SK-N-SH (cell line): ENCODE measurements around the gene TNFSF11. TPM values are rescaled to one million over a fixed set of nuclear protein-coding genes. Genes with fewer than 3 reads are reported as not detected.

Experiments
- CTCF ChIA-PET: fragments of 300-600, 350-600 bp; formaldehyde crosslinking; extraction: SDS; loops from one replicate; lab custom pipeline; 2021; lab: Yijun Ruan, JAX
- POLR2A ChIA-PET: fragments of 350-600 bp; sonication (Branson Sonifier 250); formaldehyde crosslinking; extraction: SDS; loops from one replicate; lab custom pipeline; 2020; ENCODE audit warnings: antibody characterized with exemption, inconsistent platforms; lab: Yijun Ruan, JAX
- DNase-seq: peaks from one replicate; pipeline ENCODE4 v3.0.0; 2012
- H2AFZ ChIP-seq: fragments of 200-600 bp; sonication (generic); 2 replicates; pipeline ENCODE4 v1.8.1; 2016; ENCODE audit warnings: antibody characterized with exemption, mild to moderate bottlenecking, low read depth
- H3F3A ChIP-seq: fragments of 200-600 bp; sonication (generic); replicated peaks from 2 replicates; pipeline ENCODE3; 2016; ENCODE audit warnings: antibody characterized with exemption, mild to moderate bottlenecking; ENCODE audit not compliant: insufficient read depth
- H3K27ac ChIP-seq, 2 experiments: fragments of 200-500 bp in 1 of 2; fragments of 200-600 bp in 1 of 2; sonication (Bioruptor generic) in 1 of 2; sonication (generic), shearing (Covaris generic) in 1 of 2; 2 replicates each; pipeline versions ENCODE4 v1.5.1 to v1.6.1; 2014 to 2016; ENCODE audit warnings: low read depth in 2 of 2, inconsistent platforms in 1 of 2, low read length in 1 of 2, mild to moderate bottlenecking in 1 of 2, mixed read lengths in 1 of 2
- H3K27me3 ChIP-seq: fragments of 200-600 bp; sonication (generic), shearing (Covaris generic); 2 replicates; pipeline ENCODE4 v1.6.1; 2016; ENCODE audit warnings: mixed run types; ENCODE audit not compliant: insufficient read depth
- H3K36me3 ChIP-seq, 2 experiments: fragments of 200-500 bp in 1 of 2; fragments of 200-600 bp in 1 of 2; sonication (Bioruptor generic) in 1 of 2; sonication (generic) in 1 of 2; replicated peaks in 1 of 2; 2 replicates each; pipeline versions ENCODE3 to v1.5.1; 2014 to 2016; ENCODE audit warnings: low read length in 1 of 2, mild to moderate bottlenecking in 1 of 2; ENCODE audit not compliant: insufficient read depth in 2 of 2, control insufficient read depth in 1 of 2
- H3K4me1 ChIP-seq, 2 experiments: fragments of 200-500 bp in 1 of 2; fragments of 200-600 bp in 1 of 2; sonication (Bioruptor generic) in 1 of 2; sonication (generic), shearing (Covaris generic) in 1 of 2; 2 replicates each; pipeline versions ENCODE4 v1.5.1 to v1.6.1; 2014 to 2016; ENCODE audit warnings: low read depth in 1 of 2, low read length in 1 of 2, mixed run types in 1 of 2; ENCODE audit not compliant: insufficient read depth in 2 of 2, control insufficient read depth in 1 of 2
- H3K4me2 ChIP-seq: fragments of 200-600 bp; sonication (generic), shearing (Covaris generic); 2 replicates; pipeline ENCODE4 v1.6.1; 2017; ENCODE audit warnings: mixed run types
- H3K4me3 ChIP-seq, 2 experiments: fragments of 200-500 bp in 1 of 2; fragments of 200-600 bp in 1 of 2; sonication (Bioruptor generic) in 1 of 2; sonication (generic), shearing (Covaris generic) in 1 of 2; 2 replicates each; pipeline versions ENCODE4 v1.5.1 to v1.8.1; 2014 to 2016; ENCODE audit warnings: low read depth in 2 of 2, inconsistent platforms in 1 of 2, low read length in 1 of 2, mild to moderate bottlenecking in 1 of 2, mixed read lengths in 1 of 2, moderate library complexity in 1 of 2
- H3K79me2 ChIP-seq: fragments of 200-600 bp; sonication (generic); 2 replicates; pipeline ENCODE4 v1.8.1; 2017; ENCODE audit warnings: mild to moderate bottlenecking; ENCODE audit not compliant: insufficient read depth
- H3K9ac ChIP-seq: fragments of 200-600 bp; sonication (generic); 2 replicates; pipeline ENCODE4 v1.6.1; 2017; ENCODE audit warnings: mixed run types
- H3K9me2 ChIP-seq: fragments of 200-600 bp; sonication (generic); 2 replicates; pipeline ENCODE4 v1.6.1; 2017; ENCODE audit warnings: mixed run types
- H3K9me3 ChIP-seq: fragments of 200-600 bp; sonication (generic); 2 replicates; pipeline ENCODE4 v1.6.1; 2017; ENCODE audit warnings: mixed run types, mild to moderate bottlenecking, moderate library complexity
- H4K20me1 ChIP-seq: fragments of 200-600 bp; sonication (generic); 2 replicates; pipeline ENCODE4 v1.6.1; 2017; ENCODE audit warnings: mild to moderate bottlenecking, mixed run types; ENCODE audit not compliant: insufficient read depth
- EP300 ChIP-seq, 2 experiments: IDR thresholded peaks; 2 replicates each; pipeline versions ENCODE4 v1.4.0 to v1.6.1; 2012; ENCODE audit warnings: borderline replicate concordance in 1 of 2, low read depth in 1 of 2, low read length in 1 of 2
- EZH2phosphoT487 ChIP-seq: fragments of 200-600 bp; sonication (generic); IDR thresholded peaks from 2 replicates; pipeline ENCODE4 v1.6.1; 2017; ENCODE audit warnings: low read depth, mixed run types, mild to moderate bottlenecking, antibody characterized with exemption, moderate library complexity, borderline replicate concordance
- FOSL2 ChIP-seq: IDR thresholded peaks from 2 replicates; pipeline ENCODE4 v1.4.0; 2012; ENCODE audit warnings: low read depth, mild to moderate bottlenecking, moderate library complexity, borderline replicate concordance
- FOXM1 ChIP-seq: IDR thresholded peaks from 2 replicates; pipeline ENCODE4 v1.4.0; 2012; ENCODE audit warnings: low read depth, mild to moderate bottlenecking
- GABPA ChIP-seq: IDR thresholded peaks from 2 replicates; pipeline ENCODE4 v1.4.0; 2012; ENCODE audit warnings: low read depth, mild to moderate bottlenecking
- JUND ChIP-seq: IDR thresholded peaks from 2 replicates; pipeline ENCODE4 v1.4.0; 2012
- MXI1 ChIP-seq: IDR thresholded peaks from 2 replicates; pipeline ENCODE4 v1.6.1; 2012; ENCODE audit warnings: mild to moderate bottlenecking, low read depth, low read length, improper control_type of control experiment
- RCOR1 ChIP-seq: fragments of 150-350 bp; IDR thresholded peaks from 2 replicates; pipeline ENCODE4 v1.6.1; 2017; ENCODE audit warnings: antibody characterized with exemption, low read length
- REST ChIP-seq: IDR thresholded peaks from 2 replicates; pipeline ENCODE4 v1.6.1; 2012; ENCODE audit warnings: mild to moderate bottlenecking, low read depth, low read length, moderate library complexity
- RFX5 ChIP-seq: IDR thresholded peaks from 2 replicates; pipeline ENCODE4 v1.6.1; 2012; ENCODE audit warnings: mild to moderate bottlenecking, improper control_type of control experiment, low read length
- SMC3 ChIP-seq: IDR thresholded peaks from 2 replicates; pipeline ENCODE4 v1.6.1; 2012; ENCODE audit warnings: low read depth, low read length, improper control_type of control experiment
- TEAD4 ChIP-seq: IDR thresholded peaks from 2 replicates; pipeline ENCODE4 v1.4.0; 2012; ENCODE audit warnings: mild to moderate bottlenecking, borderline replicate concordance; ENCODE audit not compliant: insufficient read depth
- WGBS: methylation state at CpG from one replicate; pipeline ENCODE4 v1.1.6; 2017; ENCODE audit warnings: low lambda C conversion rate; 5-methylcytosine and 5-hydroxymethylcytosine counted together
- polyA plus RNA-seq, 3 experiments: library from polyadenylated mRNA; depleted of rRNA; stranded (reverse); fragments of >200 nt; gene quantifications; 2 replicates each; pipeline ENCODE4 v1.2.3, GENCODE V29; 2012

Gene TNFSF11
- polyA plus RNA-seq, 1 of the 3 experiments (the other 2 are of a cell fraction) = not detected

- Histone ChIP-seq H3K4me3 (no peak overlapping the region), H4K20me1 (no peaks in the 10 kb centered on the region), H3K36me3 (no peaks in the 10 kb centered on the region), H3K9me3 (no peaks in the 10 kb centered on the region), H3K27me3 (no peaks in the 10 kb centered on the region), H3K27ac (no peak overlapping the region), H3K9me2 (no peaks in the 10 kb centered on the region), H3K79me2 (no peaks in the 10 kb centered on the region), H3F3A (no peaks in the 10 kb centered on the region), H2AFZ (no peak overlapping the region), H3K9ac (no peak overlapping the region), H3K4me1 (no peaks in the 10 kb centered on the region), H3K4me2 (no peak overlapping the region)
- TF ChIP-seq GABPA (no peak), TEAD4 (no peak), REST (no peak), EZH2phosphoT487 (no peak), EP300 (IDR thresholded peaks at IDR 0.05; ENCODE audit: borderline replicate concordance in 1 of 2, low read depth in 1 of 2, low read length in 1 of 2) (no peak), FOSL2 (no peak), FOXM1 (no peak), SMC3 (no peak), JUND (no peak), MXI1 (no peak)
- DNase-seq = no peak
- ChIA-PET CTCF (no interaction called here), POLR2A (no interaction called here)
Measured at GRCh38 chr13:42633495-42633894, 59.5 kb downstream of the TNFSF11 start.

- no peak overlapping the region for H3K27ac ChIP-seq
- no peaks in the 10 kb centered on the region for H4K20me1 ChIP-seq
- no peak for DNase-seq
- no peaks in the 10 kb centered on the region for H3K9me3 ChIP-seq
- no peak for TF ChIP-seq RCOR1
- TF ChIP-seq REST = no peak
- no peak for TF ChIP-seq RFX5
- TF ChIP-seq SMC3 = no peak
- no peak for TF ChIP-seq MXI1
- POLR2A ChIA-PET = no interaction called here
- no peaks in the 10 kb centered on the region for H3K4me1 ChIP-seq
- H2AFZ ChIP-seq = no peak overlapping the region
- no peak overlapping the region for H3K4me2 ChIP-seq
- 52% methylated on average over 5 of the region's 5 CpGs for WGBS
- H3K27me3 ChIP-seq = no peaks in the 10 kb centered on the region
- H3K79me2 ChIP-seq = no peaks in the 10 kb centered on the region
- H3K9me2 ChIP-seq = no peaks in the 10 kb centered on the region
- no peaks in the 10 kb centered on the region for H3K36me3 ChIP-seq
- H3K9ac ChIP-seq = no peak overlapping the region
- H3K4me3 ChIP-seq = no peak overlapping the region
- CTCF ChIA-PET = no interaction called here
- H3F3A ChIP-seq = no peaks in the 10 kb centered on the region
Measured at GRCh38 chr13:42638101-42638500, 64.1 kb downstream of the TNFSF11 start.
